GM10847 (cell line): ENCODE measurements around the gene CES4A.

Experiments used
- POLR2A ChIP-seq: IDR thresholded peaks from 2 replicates; pipeline ENCODE4 v1.6.1; 2011; ENCODE audit not compliant: insufficient read length; ENCODE audit errors: extremely low read depth

Gene CES4A

DNA sequence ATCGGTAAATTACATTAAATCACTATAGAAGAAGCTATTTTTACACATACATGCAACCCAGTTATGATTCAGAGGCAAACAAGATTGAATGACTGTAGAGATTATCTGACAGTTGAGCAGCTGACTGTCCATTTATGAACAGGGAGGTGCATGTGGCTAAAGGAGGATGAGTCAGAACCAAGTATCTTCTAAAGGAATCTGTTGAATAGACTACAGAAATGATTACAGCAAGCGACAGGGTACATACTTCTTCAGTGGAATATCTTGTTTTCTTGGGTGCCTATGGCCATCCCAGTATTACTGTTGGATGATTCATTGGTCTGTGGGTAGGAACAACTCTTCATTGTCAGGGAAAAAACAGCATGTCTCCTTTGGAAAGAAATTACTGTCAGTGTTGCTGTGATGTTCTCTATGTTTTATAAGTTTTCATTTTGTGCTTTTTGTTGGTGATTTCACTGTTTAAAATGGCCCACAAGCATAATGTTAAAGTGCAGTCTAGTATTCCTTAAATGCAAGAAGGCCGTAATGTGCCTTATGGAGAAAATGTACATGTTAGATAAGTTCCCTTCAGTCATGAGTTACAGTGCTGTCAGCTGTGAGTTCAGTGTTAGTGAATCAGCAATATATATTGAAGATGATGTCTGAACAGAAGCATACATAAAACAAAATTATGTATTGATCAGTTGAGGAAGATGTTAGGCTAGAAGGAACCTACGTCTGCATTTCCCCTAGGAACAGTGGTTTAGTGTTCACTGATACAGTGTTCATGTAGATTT is 67.5 kb downstream of the CES4A start:
- TF ChIP-seq POLR2A = no peak
